Mesenchymal stem cell (in vitro differentiated cells and primary cell): ENCODE data around the gene NDUFA11.
"Not testable (repeated sequence)": the region's sequence is repeated elsewhere in the genome, so short reads cannot be mapped to it uniquely, and the experiment has no call there.

Experiments used
- DNase-seq: peaks from one replicate; pipeline ENCODE4 v3.0.0-alpha.2; 2013
- H2AFZ ChIP-seq: one replicate; pipeline ENCODE4 v1.6.1; 2013; ENCODE audit warnings: low read depth, mild to moderate bottlenecking, control low read depth, inconsistent platforms, low read length, moderate library complexity
- H2AK5ac ChIP-seq: 2 replicates; pipeline ENCODE4 v1.6.1; 2013; ENCODE audit warnings: low read length, moderate library complexity, mild to moderate bottlenecking, inconsistent platforms; ENCODE audit not compliant: severe bottlenecking
- H2BK120ac ChIP-seq: one replicate; pipeline ENCODE4 v1.6.1; 2013; ENCODE audit warnings: low read depth, mild to moderate bottlenecking, inconsistent platforms, low read length, moderate library complexity
- H2BK12ac ChIP-seq, 2 experiments: one replicate each; pipeline ENCODE4 v1.6.1; 2013; ENCODE audit warnings: inconsistent platforms in 2 of 2, low read length in 2 of 2, mild to moderate bottlenecking in 2 of 2, moderate library complexity in 2 of 2, control low read depth in 1 of 2
- H2BK15ac ChIP-seq: one replicate; pipeline ENCODE4 v1.6.1; 2013; ENCODE audit warnings: mild to moderate bottlenecking, low read depth, inconsistent platforms; ENCODE audit not compliant: poor library complexity, severe bottlenecking
- H2BK5ac ChIP-seq: 2 replicates; pipeline ENCODE4 v1.6.1; 2013; ENCODE audit warnings: low read depth, mild to moderate bottlenecking, low read length, control low read depth, inconsistent platforms; ENCODE audit not compliant: poor library complexity, severe bottlenecking
- H3K14ac ChIP-seq, 2 experiments: one replicate each; pipeline ENCODE4 v1.6.1; 2013; ENCODE audit warnings: inconsistent platforms in 2 of 2, low read length in 2 of 2, control low read depth in 1 of 2, mild to moderate bottlenecking in 1 of 2, moderate library complexity in 1 of 2
- H3K18ac ChIP-seq, 2 experiments: one replicate each; pipeline ENCODE4 v1.6.1; 2013; ENCODE audit warnings: inconsistent platforms in 2 of 2, low read length in 2 of 2, control low read depth in 1 of 2, low read depth in 1 of 2, mild to moderate bottlenecking in 1 of 2
- H3K23ac ChIP-seq, 2 experiments: one replicate each; pipeline ENCODE4 v1.6.1; 2013; ENCODE audit warnings: inconsistent platforms in 2 of 2, low read length in 2 of 2, mild to moderate bottlenecking in 2 of 2, moderate library complexity in 2 of 2, control low read depth in 1 of 2
- H3K27ac ChIP-seq: 2 replicates; pipeline ENCODE4 v1.5.1; 2013; ENCODE audit warnings: mild to moderate bottlenecking, moderate library complexity, low read length, control low read depth, inconsistent platforms; ENCODE audit not compliant: poor library complexity, severe bottlenecking
- H3K27me3 ChIP-seq, 2 experiments: 2 replicates each; pipeline versions ENCODE4 v1.6.1 to v1.7.0; 2013; ENCODE audit warnings: low read length in 2 of 2, mild to moderate bottlenecking in 2 of 2, moderate library complexity in 2 of 2, control low read depth in 1 of 2, inconsistent platforms in 1 of 2; ENCODE audit not compliant: control insufficient read depth in 1 of 2, insufficient read depth in 1 of 2
- H3K36me3 ChIP-seq, 2 experiments: 2 replicates each; pipeline versions ENCODE4 v1.6.1 to v1.7.0; 2013; ENCODE audit warnings: low read length in 2 of 2, control low read depth in 1 of 2, inconsistent platforms in 1 of 2, low read depth in 1 of 2, mild to moderate bottlenecking in 1 of 2; ENCODE audit not compliant: insufficient read depth in 2 of 2, control insufficient read depth in 1 of 2
- H3K4ac ChIP-seq, 2 experiments: one replicate each; pipeline ENCODE4 v1.6.1; 2013; ENCODE audit warnings: inconsistent platforms in 2 of 2, low read length in 2 of 2, mild to moderate bottlenecking in 2 of 2, moderate library complexity in 2 of 2, control low read depth in 1 of 2, low read depth in 1 of 2
- H3K4me1 ChIP-seq: 2 replicates; pipeline ENCODE4 v1.6.1; 2013; ENCODE audit warnings: low read depth, low read length, control low read depth; ENCODE audit not compliant: control insufficient read depth, insufficient read depth
- H3K4me2 ChIP-seq: 2 replicates; pipeline ENCODE4 v1.6.1; 2013; ENCODE audit warnings: low read length, mild to moderate bottlenecking, inconsistent platforms; ENCODE audit not compliant: poor library complexity, severe bottlenecking
- H3K4me3 ChIP-seq, 2 experiments: 2 replicates each; pipeline versions ENCODE4 v1.5.1 to v1.7.0; 2013; ENCODE audit warnings: low read length in 2 of 2, mild to moderate bottlenecking in 2 of 2, control low read depth in 1 of 2, low read depth in 1 of 2; ENCODE audit not compliant: insufficient read depth in 1 of 2
- H3K79me1 ChIP-seq: replicated peaks from 2 replicates; pipeline ENCODE4 v1.6.1; 2013; ENCODE audit warnings: mild to moderate bottlenecking, control low read depth, low read length, inconsistent platforms; ENCODE audit not compliant: poor library complexity, severe bottlenecking
- H3K9ac ChIP-seq: 2 replicates; pipeline ENCODE4 v1.7.0; 2013; ENCODE audit warnings: mild to moderate bottlenecking, low read length, moderate library complexity
- H3K9me3 ChIP-seq: 2 replicates; pipeline ENCODE4 v1.7.0; 2013; ENCODE audit warnings: mild to moderate bottlenecking, low read length; ENCODE audit not compliant: control insufficient read depth
- H4K8ac ChIP-seq: one replicate; pipeline ENCODE4 v1.6.1; 2013; ENCODE audit warnings: inconsistent platforms, mild to moderate bottlenecking, low read length, moderate library complexity
- H4K91ac ChIP-seq: one replicate; pipeline ENCODE4 v1.6.1; 2013; ENCODE audit warnings: mild to moderate bottlenecking, low read length, inconsistent platforms
- WGBS: methylation state at CpG from one replicate; pipeline ENCODE4 v1.1.7; 2013; ENCODE audit warnings: mixed read lengths; 5-methylcytosine and 5-hydroxymethylcytosine counted together

The NDUFA11 gene

GRCh38 chr19:5884065-5884811, 19.4 kb downstream of the NDUFA11 start:
- H3K9me3 ChIP-seq: not testable (repeated sequence)

GRCh38 chr19:5883157-5883873, 20.3 kb downstream of the NDUFA11 start:
- H2AK5ac ChIP-seq, H2BK12ac ChIP-seq, H3K23ac ChIP-seq, H2BK120ac ChIP-seq, H4K8ac ChIP-seq, H2AFZ ChIP-seq, H3K36me3 ChIP-seq, H3K79me1 ChIP-seq, H2BK5ac ChIP-seq, H3K9me3 ChIP-seq, DNase-seq, H3K4me3 ChIP-seq, H3K18ac ChIP-seq, H3K9ac ChIP-seq, H4K91ac ChIP-seq, H3K4me2 ChIP-seq, H2BK15ac ChIP-seq, H3K4ac ChIP-seq, H3K14ac ChIP-seq, H3K27ac ChIP-seq: not testable (repeated sequence)
- Histone ChIP-seq H3K27me3 (peaks cover 0 to 13% of the 10 kb centered on the region in 2 experiments), H3K4me1 (peaks cover 25% of the 10 kb centered on the region)
- WGBS: 91% methylated on average over 12 of the region's 13 CpGs

More at GRCh38 chr19:5884065-5884811, 19.4 kb downstream of the NDUFA11 start:
- H2AFZ ChIP-seq, H3K14ac ChIP-seq, H4K8ac ChIP-seq, H3K36me3 ChIP-seq, H3K27ac ChIP-seq, H2BK120ac ChIP-seq, H3K9ac ChIP-seq, H3K23ac ChIP-seq, H3K4me2 ChIP-seq, H3K79me1 ChIP-seq, H2BK5ac ChIP-seq, H2BK15ac ChIP-seq, H3K4ac ChIP-seq, H3K27me3 ChIP-seq, H3K4me3 ChIP-seq, H4K91ac ChIP-seq, H2AK5ac ChIP-seq, DNase-seq: not testable (repeated sequence)
- 87% methylated on average over 8 of the region's 11 CpGs for WGBS
- peaks cover 23% of the 10 kb centered on the region for H3K4me1 ChIP-seq
- H2BK12ac ChIP-seq: peak overlapping the region in 1 of 2 experiments; percentile 63
- H3K18ac ChIP-seq: peak overlapping the region in 1 of 2 experiments; percentile 12

- Histone ChIP-seq H2BK5ac (no peak overlapping the region), H3K4me2 (no peak overlapping the region), H3K9me3 (no peaks in the 10 kb centered on the region), H3K9ac (no peak overlapping the region), H2BK12ac (peak overlapping the region; percentile 33 to 92), H3K27ac (no peak overlapping the region), H3K36me3 (no peaks in the 10 kb centered on the region), H3K79me1 (no peaks in the 10 kb centered on the region), H3K14ac (no peak overlapping the region), H3K4ac (peak overlapping the region in 1 of 2 experiments; percentile 53), H3K4me1 (peaks cover 29% of the 10 kb centered on the region), H2BK15ac (peak overlapping the region; percentile 55), H4K91ac (peak overlapping the region; percentile 52), H2BK120ac (peak overlapping the region; percentile 71), H3K18ac (peak overlapping the region; percentile 37 to 45), H4K8ac (no peak overlapping the region), H2AK5ac (peak overlapping the region; percentile 4), H2AFZ (no peak overlapping the region), H3K23ac (no peak overlapping the region), H3K27me3 (peaks cover 0 to 14% of the 10 kb centered on the region in 2 experiments), H3K4me3 (no peak overlapping the region)
- WGBS: 55% methylated on average over 9 of the region's 9 CpGs
- DNase-seq: peak; percentile 77
These were observed 21.1 kb downstream of the NDUFA11 start for GRCh38 chr19:5882421-5882968.
